GM12801 (cell line): ENCODE measurements around the gene RAB25.

Source experiments
- CTCF ChIP-seq: IDR thresholded peaks from one replicate; pipeline ENCODE4 v1.5.1; 2011; ENCODE audit warnings: control low read depth; ENCODE audit not compliant: insufficient read length; ENCODE audit errors: extremely low read depth

RAB25 gene

GRCh38 chr1:156108057-156108456 is 47.1 kb downstream of the RAB25 start:
- no peak for TF ChIP-seq CTCF

- no peak for TF ChIP-seq CTCF
These were observed 47.8 kb downstream of the RAB25 start for GRCh38 chr1:156108664-156109241.

- TF ChIP-seq CTCF, result no peak
These were observed 49.3 kb downstream of the RAB25 start for GRCh38 chr1:156110252-156110651.

- no peak for TF ChIP-seq CTCF
These were observed 50.5 kb downstream of the RAB25 start for GRCh38 chr1:156111355-156111962.

- no peak for TF ChIP-seq CTCF
These were observed 51.5 kb downstream of the RAB25 start for GRCh38 chr1:156112276-156113137.

GRCh38 chr1:156113282-156113950 is 52.5 kb downstream of the RAB25 start:
- TF ChIP-seq CTCF, result no peak
